ENCODE measurements around the gene SARDH. TPM values are rescaled to one million over a fixed set of nuclear protein-coding genes. Genes with fewer than 3 reads are reported as not detected.
A peak's percentile ranks its signal among the peaks of the same experiment; 100 is the strongest.

Gene SARDH
- total RNA-seq, 3 donors from 2014 or later, result 0.16 to 2.0 (median 1.0) TPM

DNA sequence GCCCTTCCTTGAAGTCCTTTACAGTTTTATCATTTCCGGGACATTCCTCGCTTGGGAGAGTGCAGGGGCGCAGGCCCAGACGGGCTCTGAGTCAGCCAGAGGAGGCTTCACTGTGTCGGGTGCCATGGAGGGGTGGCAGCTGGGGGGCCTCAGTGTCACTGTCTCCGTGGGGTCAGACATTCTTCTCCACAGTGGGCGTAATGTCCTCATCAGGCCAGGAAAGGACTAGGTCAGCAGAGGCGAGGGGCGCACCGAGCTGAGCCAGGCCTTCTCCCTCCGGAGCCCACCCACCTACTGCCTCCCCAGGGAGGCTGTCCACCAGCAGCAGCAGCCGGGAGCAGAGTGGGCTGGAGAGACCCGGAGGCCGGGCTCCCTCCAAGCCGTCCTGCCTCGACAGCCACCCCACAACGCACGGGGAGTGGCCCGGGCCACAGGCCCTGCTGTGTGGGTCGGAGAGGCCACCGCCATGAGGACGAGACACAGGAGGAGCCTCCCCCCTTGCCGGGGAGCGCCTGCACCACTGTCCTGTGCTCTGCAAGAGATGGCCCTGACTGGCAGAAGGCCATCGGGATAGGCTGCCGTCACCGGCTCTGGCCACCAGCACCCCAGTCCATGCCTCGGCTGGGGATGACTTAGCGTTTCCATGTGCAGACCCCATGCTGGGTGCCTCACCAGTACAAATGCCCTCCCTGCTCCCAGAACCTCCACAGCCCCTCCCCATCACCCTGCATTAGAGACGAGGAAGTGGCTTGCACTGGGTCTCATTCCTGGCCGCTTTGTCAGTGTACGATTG lies 26.5 kb downstream of the SARDH start:
- no peaks in the 10 kb centered on the region for H3K27me3 ChIP-seq
- no peaks in the 10 kb centered on the region for H3K9me3 ChIP-seq
- TF ChIP-seq, protein P1, sequence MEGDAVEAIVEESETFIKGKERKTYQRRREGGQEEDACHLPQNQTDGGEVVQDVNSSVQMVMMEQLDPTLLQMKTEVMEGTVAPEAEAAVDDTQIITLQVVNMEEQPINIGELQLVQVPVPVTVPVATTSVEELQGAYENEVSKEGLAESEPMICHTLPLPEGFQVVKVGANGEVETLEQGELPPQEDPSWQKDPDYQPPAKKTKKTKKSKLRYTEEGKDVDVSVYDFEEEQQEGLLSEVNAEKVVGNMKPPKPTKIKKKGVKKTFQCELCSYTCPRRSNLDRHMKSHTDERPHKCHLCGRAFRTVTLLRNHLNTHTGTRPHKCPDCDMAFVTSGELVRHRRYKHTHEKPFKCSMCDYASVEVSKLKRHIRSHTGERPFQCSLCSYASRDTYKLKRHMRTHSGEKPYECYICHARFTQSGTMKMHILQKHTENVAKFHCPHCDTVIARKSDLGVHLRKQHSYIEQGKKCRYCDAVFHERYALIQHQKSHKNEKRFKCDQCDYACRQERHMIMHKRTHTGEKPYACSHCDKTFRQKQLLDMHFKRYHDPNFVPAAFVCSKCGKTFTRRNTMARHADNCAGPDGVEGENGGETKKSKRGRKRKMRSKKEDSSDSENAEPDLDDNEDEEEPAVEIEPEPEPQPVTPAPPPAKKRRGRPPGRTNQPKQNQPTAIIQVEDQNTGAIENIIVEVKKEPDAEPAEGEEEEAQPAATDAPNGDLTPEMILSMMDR (IDR thresholded peaks at IDR 0.05), result no peak
- no peak for TF ChIP-seq POLR2AphosphoS5 (IDR thresholded peaks at IDR 0.05)
- no peak for TF ChIP-seq POLR2A (IDR thresholded peaks at IDR 0.05)
- H3K36me3 ChIP-seq, result no peaks in the 10 kb centered on the region
- no peak overlapping the region for H3K4me3 ChIP-seq
- intact Hi-C loops (cut with DNase I; ENCODE audit: low total_unique reads), result loop anchor here (10.0 kb wide), 1 partner anchor 177 kb away; the partner anchor contains the start of gene ADAMTSL2
- peaks cover 0 to 8% of the 10 kb centered on the region in 2 donors for H3K4me1 ChIP-seq
- peak overlapping the region in 1 of 2 donors; percentile 58 for H3K27ac ChIP-seq
- no peak for DNase-seq (ENCODE audit: low spot score in 2 of 2)

DNA sequence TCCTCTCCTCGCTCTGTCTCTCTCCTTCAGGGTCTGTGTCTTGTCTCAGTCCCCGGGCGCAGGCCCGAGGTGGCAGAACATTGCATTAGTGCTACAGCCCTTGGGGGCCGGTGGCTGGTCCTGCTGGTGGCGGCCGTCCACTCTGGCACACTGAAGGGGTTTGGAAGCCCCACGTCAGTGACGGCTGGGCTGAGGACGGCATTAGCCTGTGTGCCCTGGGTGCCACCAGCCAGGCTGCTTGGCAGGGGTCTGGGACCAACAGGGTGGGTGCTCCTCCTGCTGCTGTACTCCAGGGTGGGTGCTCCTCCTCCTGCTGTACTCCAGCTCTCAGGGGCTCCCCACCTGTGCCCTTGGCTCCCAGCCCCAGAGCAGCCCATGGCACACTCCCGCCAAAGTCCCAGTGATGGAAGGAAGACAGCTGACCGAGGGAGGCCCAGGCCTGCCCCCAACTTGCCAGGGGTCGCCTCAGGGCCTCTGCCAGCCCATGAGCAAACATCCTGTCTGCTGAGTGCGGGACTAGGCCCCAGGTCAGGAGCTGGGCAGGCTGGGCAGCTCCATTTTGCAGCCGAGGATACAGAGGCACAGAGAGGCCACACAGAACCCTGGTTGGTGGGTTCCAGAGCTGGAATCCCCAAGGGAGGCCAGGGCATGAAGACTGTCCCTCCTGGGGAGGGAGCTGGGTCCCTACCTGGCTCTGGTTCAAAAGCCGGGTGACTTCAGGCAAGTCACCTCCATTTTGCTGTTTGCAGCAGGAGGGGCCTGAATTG lies 27.3 kb downstream of the SARDH start:
- no peaks in the 10 kb centered on the region for H3K9me3 ChIP-seq
- H3K4me1 ChIP-seq, result peaks cover 0 to 8% of the 10 kb centered on the region in 2 donors
- H3K27ac ChIP-seq, result no peak overlapping the region
- no peak overlapping the region for H3K4me3 ChIP-seq
- TF ChIP-seq, protein P1 (IDR thresholded peaks at IDR 0.05), result no peak
- TF ChIP-seq POLR2AphosphoS5 (IDR thresholded peaks at IDR 0.05) (no peak), POLR2A (IDR thresholded peaks at IDR 0.05) (no peak)
- no peaks in the 10 kb centered on the region for H3K27me3 ChIP-seq
- intact Hi-C loops (cut with DNase I; ENCODE audit: low total_unique reads), result loop anchor here (10.0 kb wide), 1 partner anchor 176 kb away; the partner anchor contains the start of gene ADAMTSL2
- H3K36me3 ChIP-seq, result no peaks in the 10 kb centered on the region
- no peak for DNase-seq (ENCODE audit: low spot score in 2 of 2)

DNA sequence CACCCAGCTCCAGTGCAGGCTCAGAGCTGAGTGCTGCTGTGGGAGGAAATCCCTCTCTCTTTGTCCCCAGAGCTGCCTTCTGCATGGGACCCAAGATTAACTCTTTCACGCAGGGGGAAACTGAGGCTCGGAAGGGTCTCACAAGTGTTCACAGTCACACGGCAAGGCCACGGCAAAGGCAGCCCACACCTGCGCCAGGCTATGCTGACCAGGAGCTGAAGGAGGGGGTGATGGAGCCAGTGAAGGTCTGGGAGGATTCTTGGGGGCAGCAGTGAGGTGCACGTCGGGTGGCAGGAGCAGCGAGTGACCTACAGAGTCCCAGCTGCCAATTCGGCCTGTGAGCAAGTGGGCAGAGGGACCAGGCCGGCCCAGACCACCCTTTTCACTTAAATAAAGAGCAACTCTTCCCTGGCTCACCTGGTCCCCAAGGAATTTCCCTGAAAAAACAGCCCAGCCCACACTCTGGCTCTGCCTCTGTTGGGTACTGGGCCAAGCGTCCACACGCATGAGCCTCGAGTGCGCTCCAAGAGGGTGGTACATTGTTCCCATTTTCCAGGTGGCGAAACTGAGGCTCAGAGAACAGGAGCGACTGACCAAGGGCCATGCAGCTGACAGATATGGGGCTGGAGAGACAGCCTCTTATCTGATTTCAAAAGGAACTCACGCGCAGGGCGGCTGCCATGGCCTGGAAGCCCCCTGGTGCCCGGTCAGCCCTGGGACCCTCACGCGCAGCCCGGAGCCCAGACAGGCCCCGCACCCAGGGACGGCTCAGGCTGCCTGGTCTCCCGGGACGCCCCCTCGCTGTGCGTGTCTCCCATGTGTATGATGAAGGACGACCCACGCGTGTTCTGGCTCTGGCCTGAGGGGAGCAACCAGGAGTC lies 28.2 kb downstream of the SARDH start:
- H3K4me3 ChIP-seq, result no peak overlapping the region
- no peaks in the 10 kb centered on the region for H3K9me3 ChIP-seq
- H3K27me3 ChIP-seq, result no peaks in the 10 kb centered on the region
- intact Hi-C loops (cut with DNase I; ENCODE audit: low total_unique reads), result loop anchor here (10.0 kb wide), 1 partner anchor 175 kb away; the partner anchor contains the start of gene ADAMTSL2
- no peak overlapping the region for H3K27ac ChIP-seq
- H3K36me3 ChIP-seq, result no peaks in the 10 kb centered on the region
- TF ChIP-seq POLR2AphosphoS5 (IDR thresholded peaks at IDR 0.05) (no peak), POLR2A (IDR thresholded peaks at IDR 0.05) (no peak)
- TF ChIP-seq, protein P1 (IDR thresholded peaks at IDR 0.05), result no peak
- H3K4me1 ChIP-seq, result peaks cover 0 to 8% of the 10 kb centered on the region in 2 donors
- DNase-seq (ENCODE audit: low spot score in 2 of 2), result no peak

DNA sequence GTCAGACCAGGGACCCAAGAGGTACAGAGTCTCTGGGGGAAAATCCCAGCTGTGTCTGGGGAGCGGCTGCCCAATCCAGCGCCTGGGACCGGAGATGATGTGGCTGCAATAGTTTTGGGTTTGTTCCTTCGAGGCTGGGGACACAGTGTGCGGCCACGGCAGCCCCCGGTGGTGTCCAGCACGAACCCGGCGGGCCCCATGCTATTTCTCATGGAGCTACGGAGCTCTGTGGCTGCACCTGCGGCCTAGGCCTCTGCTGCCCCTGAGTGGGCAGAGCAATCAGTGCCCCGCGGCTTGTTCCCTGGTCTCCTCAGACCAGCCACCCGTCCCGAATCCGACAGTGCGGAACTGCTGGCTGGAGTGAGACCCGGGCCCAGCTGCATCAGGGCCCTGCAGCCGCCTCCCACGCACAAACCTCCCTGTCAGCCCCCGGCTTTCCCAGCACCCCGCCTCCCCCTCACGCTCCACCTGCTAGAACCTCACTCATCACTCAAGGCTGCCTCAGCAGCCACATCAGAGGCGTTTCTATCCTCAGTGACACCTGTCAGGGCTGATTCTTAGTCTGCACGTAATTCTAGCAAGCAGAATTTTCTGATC lies 29.0 kb downstream of the SARDH start:
- no peak for TF ChIP-seq POLR2A (IDR thresholded peaks at IDR 0.05)
- no peak for TF ChIP-seq POLR2AphosphoS5 (IDR thresholded peaks at IDR 0.05)
- TF ChIP-seq, protein P1 (IDR thresholded peaks at IDR 0.05), result no peak
- peaks cover 0 to 8% of the 10 kb centered on the region in 2 donors for H3K4me1 ChIP-seq
- intact Hi-C loops (cut with DNase I; ENCODE audit: low total_unique reads), result no loop called here
- H3K9me3 ChIP-seq, result no peaks in the 10 kb centered on the region
- no peak for DNase-seq (ENCODE audit: low spot score in 2 of 2)
- H3K4me3 ChIP-seq, result no peak overlapping the region
- no peaks in the 10 kb centered on the region for H3K36me3 ChIP-seq
- H3K27me3 ChIP-seq, result no peaks in the 10 kb centered on the region
- H3K27ac ChIP-seq, result no peak overlapping the region

All from breast epithelium (tissue), 4 donors.